Measurements from ENCODE around the gene LTB4R. TPM values are rescaled to one million over a fixed set of nuclear protein-coding genes. Genes with fewer than 3 reads are reported as not detected.
A peak's percentile ranks its signal among the peaks of the same experiment; 100 is the strongest.

Gene LTB4R, protein sequence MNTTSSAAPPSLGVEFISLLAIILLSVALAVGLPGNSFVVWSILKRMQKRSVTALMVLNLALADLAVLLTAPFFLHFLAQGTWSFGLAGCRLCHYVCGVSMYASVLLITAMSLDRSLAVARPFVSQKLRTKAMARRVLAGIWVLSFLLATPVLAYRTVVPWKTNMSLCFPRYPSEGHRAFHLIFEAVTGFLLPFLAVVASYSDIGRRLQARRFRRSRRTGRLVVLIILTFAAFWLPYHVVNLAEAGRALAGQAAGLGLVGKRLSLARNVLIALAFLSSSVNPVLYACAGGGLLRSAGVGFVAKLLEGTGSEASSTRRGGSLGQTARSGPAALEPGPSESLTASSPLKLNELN
- total RNA-seq (2021) = 10.3 and 16.4 TPM in 2 replicates
- Bru-seq, nascent RNA = percentile 63 among the genes with signal in this experiment
- percentile 85 among the genes with signal in this experiment for BruChase-seq, experiment 1, labeled RNA remaining after a 2-hour chase
- percentile 94 among the genes with signal in this experiment for BruChase-seq, experiment 2, labeled RNA remaining after a 6-hour chase
- long read RNA-seq, full-length matches to known transcripts = 1 of 6 reads
- long read RNA-seq, partial matches to known transcripts = 3 of 6 reads
- long read RNA-seq, other reads (novel, unspliced or antisense) = 2 of 6 reads

DNA sequence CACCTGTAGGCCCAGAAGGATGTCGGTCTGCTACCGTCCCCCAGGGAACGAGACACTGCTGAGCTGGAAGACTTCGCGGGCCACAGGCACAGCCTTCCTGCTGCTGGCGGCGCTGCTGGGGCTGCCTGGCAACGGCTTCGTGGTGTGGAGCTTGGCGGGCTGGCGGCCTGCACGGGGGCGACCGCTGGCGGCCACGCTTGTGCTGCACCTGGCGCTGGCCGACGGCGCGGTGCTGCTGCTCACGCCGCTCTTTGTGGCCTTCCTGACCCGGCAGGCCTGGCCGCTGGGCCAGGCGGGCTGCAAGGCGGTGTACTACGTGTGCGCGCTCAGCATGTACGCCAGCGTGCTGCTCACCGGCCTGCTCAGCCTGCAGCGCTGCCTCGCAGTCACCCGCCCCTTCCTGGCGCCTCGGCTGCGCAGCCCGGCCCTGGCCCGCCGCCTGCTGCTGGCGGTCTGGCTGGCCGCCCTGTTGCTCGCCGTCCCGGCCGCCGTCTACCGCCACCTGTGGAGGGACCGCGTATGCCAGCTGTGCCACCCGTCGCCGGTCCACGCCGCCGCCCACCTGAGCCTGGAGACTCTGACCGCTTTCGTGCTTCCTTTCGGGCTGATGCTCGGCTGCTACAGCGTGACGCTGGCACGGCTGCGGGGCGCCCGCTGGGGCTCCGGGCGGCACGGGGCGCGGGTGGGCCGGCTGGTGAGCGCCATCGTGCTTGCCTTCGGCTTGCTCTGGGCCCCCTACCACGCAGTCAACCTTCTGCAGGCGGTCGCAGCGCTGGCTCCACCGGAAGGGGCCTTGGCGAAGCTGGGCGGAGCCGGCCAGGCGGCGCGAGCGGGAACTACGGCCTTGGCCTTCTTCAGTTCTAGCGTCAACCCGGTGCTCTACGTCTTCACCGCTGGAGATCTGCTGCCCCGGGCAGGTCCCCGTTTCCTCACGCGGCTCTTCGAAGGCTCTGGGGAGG is at the start of gene LTB4R:
LTB4R (plus strand) TSS at position 857 of the 959 bp plus-strand sequence. CDS start 4,150 bp downstream, outside the sequence.
- H3K9me2 ChIP-seq (ENCODE audit: insufficient read depth) = no peaks in the 10 kb centered on the region
- no peaks in the 10 kb centered on the region for H3F3A ChIP-seq (ENCODE audit: insufficient read depth, low read depth)
- ChIA-PET POLR2A (ENCODE audit: unreplicated experiment) (no interaction called here), CTCF (no interaction called here)
- H3K79me2 ChIP-seq (ENCODE audit: low read depth) = no peaks in the 10 kb centered on the region
- intact Hi-C loops (cut with micrococcal nuclease; ENCODE audit: unreplicated experiment) = no loop called here
- H3K36me3 ChIP-seq (ENCODE audit: low read depth) = no peaks in the 10 kb centered on the region
- H3K4me2 ChIP-seq = no peak within 1 kb of the TSS
- no TSS peak for BruUV-seq (replicated peaks)
- H3K4me3 ChIP-seq = no peak within 1 kb of the TSS
- H3K27me3 ChIP-seq (ENCODE audit: insufficient read depth, low read depth) = no peaks in the 10 kb centered on the region
- H4K20me1 ChIP-seq (ENCODE audit: insufficient read depth) = no peaks in the 10 kb centered on the region
- TF ChIP-seq EZH2 (IDR thresholded peaks at IDR 0.05; ENCODE audit: low read depth) = no peak
- no peak for TF ChIP-seq CTCF (conservative IDR thresholded peaks at IDR 0.05)
- H3K9me3 ChIP-seq (ENCODE audit: insufficient read depth, low read depth) = no peaks in the 10 kb centered on the region
- DNase-seq = no peak
- H3K4me1 ChIP-seq (replicated peaks; ENCODE audit: insufficient read depth) = no peaks in the 10 kb centered on the region
- no peak within 1 kb of the TSS for H3K27ac ChIP-seq
- no peak within 1 kb of the TSS for H2AFZ ChIP-seq

GRCh38 chr14:24261969-24262327 is 49.4 kb upstream of the LTB4R start:
- Histone ChIP-seq H3K9me2 (ENCODE audit: insufficient read depth) (no peaks in the 10 kb centered on the region), H3K4me1 (replicated peaks; ENCODE audit: insufficient read depth) (no peaks in the 10 kb centered on the region), H3K36me3 (ENCODE audit: low read depth) (no peaks in the 10 kb centered on the region), H3K4me2 (no peak overlapping the region), H3F3A (ENCODE audit: insufficient read depth, low read depth) (no peaks in the 10 kb centered on the region), H3K27ac (no peak overlapping the region), H3K4me3 (no peak overlapping the region), H3K79me2 (ENCODE audit: low read depth) (no peaks in the 10 kb centered on the region), H3K27me3 (ENCODE audit: insufficient read depth, low read depth) (no peaks in the 10 kb centered on the region), H2AFZ (no peak overlapping the region), H4K20me1 (ENCODE audit: insufficient read depth) (no peaks in the 10 kb centered on the region), H3K9me3 (ENCODE audit: insufficient read depth, low read depth) (no peaks in the 10 kb centered on the region)
- no TSS peak for BruUV-seq (replicated peaks)
- ChIA-PET POLR2A (ENCODE audit: unreplicated experiment) (no interaction called here), CTCF (no interaction called here)
- TF ChIP-seq CTCF (conservative IDR thresholded peaks at IDR 0.05) (no peak), EZH2 (IDR thresholded peaks at IDR 0.05; ENCODE audit: low read depth) (no peak)
- intact Hi-C loops (cut with micrococcal nuclease; ENCODE audit: unreplicated experiment) = no loop called here
- DNase-seq = no peak

Measured in PC-9 (cell line).